Epithelial cell of proximal tubule (primary cell): ENCODE results near the gene RGPD5. TPM values are rescaled to one million over a fixed set of nuclear protein-coding genes. Genes with fewer than 3 reads are reported as not detected.
"Not testable (repeated sequence)": the region's sequence is repeated elsewhere in the genome, so short reads cannot be mapped to it uniquely, and the experiment has no call there.

Source experiments
- DNase-seq: peaks from one replicate; pipeline ENCODE4 v3.0.0-alpha.2; 2011; ENCODE audit warnings: low read depth
- H3K4me3 ChIP-seq: 2 replicates; pipeline ENCODE4 v1.5.1; 2011; ENCODE audit warnings: low read depth, mild to moderate bottlenecking, low read length
- total RNA-seq: library from RNA; depleted of rRNA; stranded (reverse); fragments of >200 nt; gene quantifications from 2 replicates; pipeline ENCODE4 v1.2.3, GENCODE V29; 2015

RGPD5 gene
- total RNA-seq, 1 donor from 2014 or later: 7.6 TPM

- H3K4me3 ChIP-seq, DNase-seq: not testable (repeated sequence)
Measured at GRCh38 chr2:109888414-109888813, 94.3 kb downstream of the RGPD5 start.

GRCh38 chr2:109889909-109890308 is 95.8 kb downstream of the RGPD5 start:
- not testable (repeated sequence) for DNase-seq, H3K4me3 ChIP-seq

- not testable (repeated sequence) for H3K4me3 ChIP-seq, DNase-seq
Measured at GRCh38 chr2:109891024-109891423, 96.9 kb downstream of the RGPD5 start.

GRCh38 chr2:109893736-109894135 is 99.6 kb downstream of the RGPD5 start:
- DNase-seq, H3K4me3 ChIP-seq: not testable (repeated sequence)

- not testable (repeated sequence) for DNase-seq, H3K4me3 ChIP-seq
Measured at GRCh38 chr2:109894141-109894540, 100.0 kb downstream of the RGPD5 start.

GRCh38 chr2:109895090-109895869 is 101.2 kb downstream of the RGPD5 start:
- DNase-seq: not testable (repeated sequence)

GRCh38 chr2:109896212-109896611 is 102.1 kb downstream of the RGPD5 start:
- not testable (repeated sequence) for DNase-seq, H3K4me3 ChIP-seq

More at GRCh38 chr2:109895090-109895869, 101.2 kb downstream of the RGPD5 start:
- H3K4me3 ChIP-seq: not testable (repeated sequence)

GRCh38 chr2:109897769-109898461 is 103.8 kb downstream of the RGPD5 start:
- not testable (repeated sequence) for H3K4me3 ChIP-seq, DNase-seq

- H3K4me3 ChIP-seq, DNase-seq: not testable (repeated sequence)
Measured at GRCh38 chr2:109898462-109899336, 104.6 kb downstream of the RGPD5 start, which contains the start of gene LIMS3. Gene LIMS3 (plus strand): TSS chr2:109898688. CDS start chr2:109898729, 41 bp downstream.

GRCh38 chr2:109905796-109906195 is 111.7 kb downstream of the RGPD5 start:
- DNase-seq: not testable (repeated sequence)

More at GRCh38 chr2:109905796-109906195, 111.7 kb downstream of the RGPD5 start:
- not testable (repeated sequence) for H3K4me3 ChIP-seq

Other genes starting within 250 kb of the RGPD5 start
- 64.0 and 80.6 TPM in 2 replicates for gene SEPTIN10, start 180.3 kb upstream of the RGPD5 start, total RNA-seq
- 9.2 and 22.5 TPM in 2 replicates for gene SOWAHC, start 179.9 kb upstream of the RGPD5 start, total RNA-seq
- gene LIMS3, start 104.4 kb downstream of the RGPD5 start, total RNA-seq: 1.7 and 9.3 TPM in 2 replicates